DOHH2 (cell line): ENCODE data around the gene ANO10.

ENCODE experiments used
- CTCF ChIP-seq: fragments of 200-600 bp; sonication (generic); IDR thresholded peaks from one replicate; pipeline ENCODE4 v1.5.1; 2014; ENCODE audit warnings: antibody characterized with exemption, mild to moderate bottlenecking, low read depth, low read length; ENCODE audit not compliant: poor library complexity, severe bottlenecking
- EZH2phosphoT487 ChIP-seq: fragments of 200-600 bp; sonication (generic); IDR thresholded peaks from 2 replicates; pipeline ENCODE4 v1.6.1; 2017; ENCODE audit warnings: borderline replicate concordance, mild to moderate bottlenecking, antibody characterized with exemption, low read length, moderate library complexity, mixed read lengths

- TF ChIP-seq CTCF: no peak
- TF ChIP-seq EZH2phosphoT487: no peak
These were observed 185.2 kb downstream of the ANO10 start for GRCh38 chr3:43436507-43437140.
